Left ventricle myocardium inferior (tissue), 1 donor: ENCODE measurements around the gene ST6GALNAC2. TPM values are rescaled to one million over a fixed set of nuclear protein-coding genes. Genes with fewer than 3 reads are reported as not detected.
"Not testable (repeated sequence)": the region's sequence is repeated elsewhere in the genome, so short reads cannot be mapped to it uniquely, and the experiment has no call there.

ENCODE experiments used
- DNase-seq: peaks from one replicate; pipeline ENCODE4 v3.0.0-alpha.2; 2020
- H3K27ac ChIP-seq: fragments of 200-600 bp; replicated peaks from 2 replicates; pipeline ENCODE4 v1.8.0; 2021
- H3K27me3 ChIP-seq: fragments of 200-600 bp; 2 replicates; pipeline ENCODE4 v1.8.0; 2021; ENCODE audit warnings: low read depth
- H3K36me3 ChIP-seq: fragments of 200-600 bp; 2 replicates; pipeline ENCODE4 v1.8.0; 2021
- H3K4me1 ChIP-seq: fragments of 200-600 bp; 2 replicates; pipeline ENCODE4 v1.8.0; 2021
- H3K4me3 ChIP-seq: fragments of 200-600 bp; 2 replicates; pipeline ENCODE4 v1.8.0; 2021; ENCODE audit warnings: mild to moderate bottlenecking, moderate library complexity
- H3K9me3 ChIP-seq: fragments of 200-600 bp; replicated peaks from 2 replicates; pipeline ENCODE4 v1.8.0; 2021
- intact Hi-C: fragments of 100-400 bp; cut with micrococcal nuclease; formaldehyde crosslinking; loops from one replicate; pipeline ENCODE4 v1.11.0; 2022
- total RNA-seq: library from RNA; stranded (reverse); fragmentation: NEBNext Ultra II Directional; extraction: Animal tissue kit (Norgen Biotek cat#: 25700); gene quantifications from one replicate; pipeline ENCODE4 v1.2.1, GENCODE V29; 2021
- TF ChIP-seq, protein P1 (sequence below): fragments of 200-600 bp; IDR thresholded peaks from 2 replicates; pipeline ENCODE4 v1.8.0; 2021; ENCODE audit warnings: antibody characterized with exemption, mild to moderate bottlenecking, borderline replicate concordance
- donor health status: DM: no; HTN: yes; CAD: no; lungs with severe emphysema.

Gene ST6GALNAC2
- total RNA-seq, 1 donor from 2014 or later, result 4.3 TPM

DNA sequence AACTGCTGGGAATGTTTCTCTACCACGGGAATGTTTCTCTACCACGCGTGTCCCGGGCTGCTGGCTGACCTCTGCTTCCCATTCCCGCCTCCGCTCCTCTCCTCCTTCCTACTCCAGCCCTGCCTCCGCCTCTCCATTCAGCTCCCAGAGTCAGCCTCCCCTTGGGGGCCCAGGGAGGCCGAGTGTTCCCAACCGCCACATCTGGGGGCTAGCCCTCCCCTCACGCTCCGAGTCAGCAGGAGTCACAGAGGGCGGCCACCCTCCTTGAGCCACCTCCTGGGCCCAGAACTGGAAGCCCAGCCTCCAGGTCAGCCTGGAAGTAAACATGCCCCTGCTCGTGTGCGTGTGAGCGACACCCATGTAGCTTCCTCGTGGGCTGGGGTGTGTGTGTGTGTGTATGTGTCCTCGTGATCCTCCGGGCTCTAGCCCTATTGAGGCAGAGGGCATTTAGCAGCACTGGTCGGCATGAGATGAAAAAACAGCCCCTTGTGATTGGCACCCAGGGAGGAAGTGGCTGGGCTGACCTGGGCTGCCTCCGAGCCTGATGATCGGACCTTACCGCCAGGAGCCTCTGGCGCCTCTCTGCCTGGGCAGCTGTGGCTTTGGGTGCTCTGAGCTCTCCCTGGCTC, 55.5 kb downstream of the ST6GALNAC2 start:
- Histone ChIP-seq H3K27me3 (no peaks in the 10 kb centered on the region), H3K27ac (peak overlapping the region; percentile 98), H3K4me1 (peaks cover 84% of the 10 kb centered on the region), H3K36me3 (no peaks in the 10 kb centered on the region), H3K4me3 (peak overlapping the region; percentile 54), H3K9me3 (no peaks in the 10 kb centered on the region)
- TF ChIP-seq, protein P1, sequence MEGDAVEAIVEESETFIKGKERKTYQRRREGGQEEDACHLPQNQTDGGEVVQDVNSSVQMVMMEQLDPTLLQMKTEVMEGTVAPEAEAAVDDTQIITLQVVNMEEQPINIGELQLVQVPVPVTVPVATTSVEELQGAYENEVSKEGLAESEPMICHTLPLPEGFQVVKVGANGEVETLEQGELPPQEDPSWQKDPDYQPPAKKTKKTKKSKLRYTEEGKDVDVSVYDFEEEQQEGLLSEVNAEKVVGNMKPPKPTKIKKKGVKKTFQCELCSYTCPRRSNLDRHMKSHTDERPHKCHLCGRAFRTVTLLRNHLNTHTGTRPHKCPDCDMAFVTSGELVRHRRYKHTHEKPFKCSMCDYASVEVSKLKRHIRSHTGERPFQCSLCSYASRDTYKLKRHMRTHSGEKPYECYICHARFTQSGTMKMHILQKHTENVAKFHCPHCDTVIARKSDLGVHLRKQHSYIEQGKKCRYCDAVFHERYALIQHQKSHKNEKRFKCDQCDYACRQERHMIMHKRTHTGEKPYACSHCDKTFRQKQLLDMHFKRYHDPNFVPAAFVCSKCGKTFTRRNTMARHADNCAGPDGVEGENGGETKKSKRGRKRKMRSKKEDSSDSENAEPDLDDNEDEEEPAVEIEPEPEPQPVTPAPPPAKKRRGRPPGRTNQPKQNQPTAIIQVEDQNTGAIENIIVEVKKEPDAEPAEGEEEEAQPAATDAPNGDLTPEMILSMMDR, result no peak
- no peak for DNase-seq
- intact Hi-C loops, result no loop called here

DNA sequence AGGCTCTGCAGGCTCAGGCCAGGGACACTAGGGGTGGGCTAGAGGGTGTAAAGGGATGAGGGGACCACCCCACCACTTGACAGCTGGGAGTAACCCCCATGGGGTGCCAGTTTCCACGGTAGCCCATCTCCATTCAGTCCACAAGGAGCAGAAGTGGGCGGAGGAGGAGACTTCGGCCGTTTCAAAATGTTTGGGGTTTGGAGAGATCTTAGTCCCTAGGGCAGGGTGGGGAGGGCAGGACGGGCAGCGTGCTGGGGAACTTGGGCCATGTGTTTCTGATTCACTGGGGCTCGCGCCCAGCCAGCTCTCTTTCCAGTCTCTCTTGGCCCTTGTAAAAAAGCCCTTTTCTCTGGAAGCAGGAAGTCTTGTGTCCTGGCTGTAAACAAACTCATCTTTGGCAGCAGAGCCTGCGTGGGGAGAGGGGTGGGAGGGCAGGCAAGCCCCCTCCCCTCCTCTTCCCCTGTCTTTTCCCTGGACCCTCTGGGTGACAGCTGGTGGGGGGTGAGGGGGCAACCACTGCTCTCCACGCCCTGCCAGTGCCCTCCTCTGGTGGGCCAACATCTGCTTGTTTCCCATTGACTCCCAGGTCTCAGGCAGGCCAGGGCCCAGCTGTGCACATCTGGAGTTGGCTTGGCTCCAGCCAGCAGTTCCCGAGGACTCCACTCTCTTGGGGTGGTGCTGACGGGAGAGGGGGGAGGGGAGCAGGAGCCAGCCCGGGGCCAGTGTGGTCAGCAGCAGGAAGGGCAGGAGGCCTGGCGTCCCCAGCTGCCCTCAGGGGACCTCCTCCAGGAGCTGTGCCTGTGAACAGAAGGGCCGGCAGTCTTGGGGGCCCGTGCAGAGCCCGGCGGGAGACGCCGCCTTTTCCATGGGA, 56.2 kb downstream of the ST6GALNAC2 start:
- Histone ChIP-seq H3K9me3 (no peaks in the 10 kb centered on the region), H3K36me3 (no peaks in the 10 kb centered on the region), H3K4me1 (peaks cover 84% of the 10 kb centered on the region), H3K27me3 (no peaks in the 10 kb centered on the region), H3K27ac (peak overlapping the region; percentile 98), H3K4me3 (peak overlapping the region; percentile 54)
- peak; percentile 95 for DNase-seq
- intact Hi-C loops, result loop anchor here (10.0 kb wide), 1 partner anchor 145 kb away; no protein-coding TSS in a partner anchor
- TF ChIP-seq, protein P1, result no peak

DNA sequence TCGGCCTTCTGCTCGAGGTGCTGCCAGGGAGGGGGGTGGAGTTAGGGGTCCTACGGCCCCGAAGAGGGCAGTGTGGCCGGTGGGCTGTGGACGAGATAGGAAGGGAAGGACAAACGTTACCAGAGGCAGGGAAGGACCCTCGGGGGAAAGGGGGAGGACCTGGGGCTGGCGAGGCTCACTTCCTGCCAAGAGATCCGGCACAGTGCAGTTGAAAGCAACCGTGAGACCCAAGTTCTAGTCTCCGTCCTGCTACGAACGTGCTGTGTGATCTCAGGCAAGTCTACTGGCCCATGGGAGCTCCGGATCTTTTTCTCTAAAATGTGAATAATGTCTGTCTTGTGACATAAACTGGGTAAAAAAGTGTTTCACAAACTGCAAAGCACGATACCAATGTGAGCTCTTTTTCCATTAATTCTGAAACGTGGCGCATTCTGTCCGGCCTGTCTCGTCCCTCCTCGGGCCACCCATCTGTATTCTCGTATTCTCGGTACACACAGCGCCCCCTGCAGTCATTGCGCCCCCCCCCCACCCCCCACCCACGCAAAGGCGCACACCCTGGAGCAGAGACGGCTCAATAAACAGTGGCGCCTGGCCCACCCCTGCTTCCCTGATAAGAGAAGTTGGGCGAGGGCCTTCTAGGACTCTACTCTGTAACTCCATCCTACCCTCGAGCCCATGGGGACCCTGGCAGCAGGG, 57.0 kb downstream of the ST6GALNAC2 start:
- peak; percentile 78 for DNase-seq
- intact Hi-C loops, result loop anchor here (10.0 kb wide), 1 partner anchor 146 kb away; no protein-coding TSS in a partner anchor
- Histone ChIP-seq H3K4me1 (peaks cover 87% of the 10 kb centered on the region), H3K27ac (peak overlapping the region; percentile 98), H3K27me3 (no peaks in the 10 kb centered on the region), H3K9me3 (no peaks in the 10 kb centered on the region), H3K4me3 (peak overlapping the region; percentile 54), H3K36me3 (no peaks in the 10 kb centered on the region)
- TF ChIP-seq, protein P1, result no peak

DNA sequence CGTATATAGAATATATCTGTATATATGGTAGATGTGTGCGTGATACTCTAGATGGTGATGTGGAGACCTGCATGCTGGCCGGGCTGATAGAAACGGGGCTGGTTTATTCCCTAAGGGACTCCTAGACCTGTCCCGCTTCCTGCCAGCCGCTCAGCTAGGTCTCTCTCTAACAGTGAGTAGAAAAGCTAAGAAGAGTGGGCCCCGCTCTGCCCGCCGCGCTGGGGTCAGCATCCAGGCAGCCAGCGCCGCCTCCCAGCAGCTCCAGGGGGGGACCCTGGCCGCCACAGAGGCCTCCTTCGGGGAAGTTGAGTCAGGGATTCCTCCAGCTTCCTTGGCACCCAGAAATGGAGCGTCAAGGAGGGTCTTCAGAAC, 57.5 kb downstream of the ST6GALNAC2 start:
- Histone ChIP-seq H3K4me1 (peaks cover 87% of the 10 kb centered on the region), H3K36me3 (no peaks in the 10 kb centered on the region), H3K27ac (peak overlapping the region; percentile 98), H3K27me3 (no peaks in the 10 kb centered on the region), H3K9me3 (no peaks in the 10 kb centered on the region), H3K4me3 (peak overlapping the region; percentile 54)
- peak; percentile 35 for DNase-seq
- TF ChIP-seq, protein P1, result no peak
- intact Hi-C loops, result loop anchor here (10.0 kb wide), 1 partner anchor 147 kb away; no protein-coding TSS in a partner anchor

DNA sequence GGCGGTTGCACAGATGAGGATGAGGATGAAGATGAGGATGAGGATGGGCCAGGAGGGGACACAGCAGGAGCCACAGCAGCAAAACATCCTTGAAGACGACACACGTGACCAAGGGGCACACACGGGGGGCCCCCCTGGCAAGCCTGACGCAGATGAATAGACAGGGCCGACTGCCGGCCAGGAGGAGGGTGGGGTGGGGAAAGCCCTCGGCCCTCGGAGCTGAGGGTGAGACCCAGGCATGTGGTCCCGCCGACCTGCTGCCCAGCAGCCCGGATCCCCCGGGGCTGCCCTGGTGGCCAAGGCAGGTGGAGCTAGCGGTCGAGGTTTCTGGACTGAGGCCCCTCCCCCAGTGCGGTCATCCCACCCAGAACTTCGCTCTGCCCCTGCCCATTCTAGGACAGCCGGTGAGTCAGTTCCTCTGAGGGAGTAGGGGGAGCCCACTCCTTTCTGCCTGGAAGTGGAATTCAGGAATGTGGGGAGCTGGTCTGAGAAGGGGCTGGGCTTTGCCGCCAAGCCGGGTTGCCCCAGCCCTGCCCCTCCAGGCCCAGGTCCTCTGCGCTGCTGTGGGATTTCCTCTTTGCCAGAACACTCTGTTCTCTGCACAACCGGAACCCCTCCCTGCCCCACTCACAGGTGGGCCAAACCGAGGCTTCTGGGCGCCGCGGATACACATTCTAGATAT, 58.1 kb downstream of the ST6GALNAC2 start:
- H3K27ac ChIP-seq, result peak overlapping the region; percentile 98
- DNase-seq, result peak; percentile 73
- H3K27me3 ChIP-seq, result no peaks in the 10 kb centered on the region
- peaks cover 87% of the 10 kb centered on the region for H3K4me1 ChIP-seq
- intact Hi-C loops, result loop anchor here (10.0 kb wide), 1 partner anchor 147 kb away; no protein-coding TSS in a partner anchor
- TF ChIP-seq, protein P1, result peak; percentile 48
- no peaks in the 10 kb centered on the region for H3K9me3 ChIP-seq
- H3K4me3 ChIP-seq, result peak overlapping the region; percentile 54
- H3K36me3 ChIP-seq, result no peaks in the 10 kb centered on the region

DNA sequence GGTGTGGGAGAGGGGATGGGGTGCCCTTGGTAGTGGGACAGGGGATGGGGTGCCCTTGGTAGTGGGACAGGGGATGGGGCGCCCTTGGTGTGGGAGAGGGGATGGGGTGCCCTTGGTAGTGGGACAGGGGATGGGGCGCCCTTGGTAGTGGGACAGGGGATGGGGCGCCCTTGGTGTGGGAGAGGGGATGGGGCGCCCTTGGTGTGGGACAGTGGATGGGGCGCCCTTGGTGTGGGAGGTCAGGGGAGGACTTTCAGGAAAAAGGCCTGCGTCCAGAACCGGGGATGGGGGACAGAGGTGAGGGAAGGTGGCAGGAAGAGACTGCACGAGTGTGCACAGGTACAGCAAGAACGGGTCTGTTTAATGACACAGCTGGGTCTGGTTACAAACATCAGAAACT, 58.6 kb downstream of the ST6GALNAC2 start:
- H3K4me3 ChIP-seq, result peak overlapping the region; percentile 54
- peaks cover 81% of the 10 kb centered on the region for H3K4me1 ChIP-seq
- H3K9me3 ChIP-seq, H3K27me3 ChIP-seq, DNase-seq, H3K36me3 ChIP-seq: not testable (repeated sequence)
- intact Hi-C loops, result loop anchor here (10.0 kb wide), 1 partner anchor 148 kb away; no protein-coding TSS in a partner anchor
- peak overlapping the region; percentile 98 for H3K27ac ChIP-seq

DNA sequence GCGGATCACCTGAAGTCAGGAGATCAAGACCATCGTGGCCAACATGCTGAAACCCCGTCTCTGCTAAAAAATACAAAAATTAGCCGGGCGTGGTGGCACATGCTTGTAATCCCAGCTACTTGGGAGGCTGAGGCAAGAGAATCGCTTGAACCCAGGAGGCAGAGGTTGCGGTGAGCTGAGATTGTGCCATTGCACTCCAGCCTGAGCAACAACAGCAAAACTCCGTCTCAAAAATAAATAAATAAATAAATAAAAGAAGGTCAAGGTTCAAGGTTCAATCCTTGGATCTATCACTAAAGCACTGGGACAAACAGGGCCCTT, 60.2 kb downstream of the ST6GALNAC2 start:
- not testable (repeated sequence) for H3K9me3 ChIP-seq, H3K36me3 ChIP-seq, H3K27me3 ChIP-seq, DNase-seq, H3K4me3 ChIP-seq
- peak overlapping the region; percentile 81 for H3K27ac ChIP-seq
- peaks cover 66% of the 10 kb centered on the region for H3K4me1 ChIP-seq
- intact Hi-C loops, result loop anchor here (2.0 to 10.0 kb wide), 2 partner anchors 21 to 149 kb away; no protein-coding TSS in a partner anchor
